Type B pancreatic cell (in vitro differentiated cells): ENCODE results near the gene OR8B12. TPM values are rescaled to one million over a fixed set of nuclear protein-coding genes. Genes with fewer than 3 reads are reported as not detected.
"Not testable (repeated sequence)": the region's sequence is repeated elsewhere in the genome, so short reads cannot be mapped to it uniquely, and the experiment has no call there.

Experiments
- DNase-seq: peaks from one replicate; pipeline ENCODE4 v3.0.0; 2021; ENCODE audit warnings: mixed read lengths; ENCODE audit not compliant: unreplicated experiment; ENCODE audit errors: extremely low spot score
- H3K27ac Mint-ChIP-seq: 2 replicates; pipeline ENCODE4 v1.8.0; 2021; ENCODE audit warnings: mild to moderate bottlenecking, mixed read lengths
- H3K27me3 Mint-ChIP-seq: 2 replicates; pipeline ENCODE4 v1.8.0; 2021; ENCODE audit warnings: mixed read lengths
- H3K36me3 Mint-ChIP-seq: 2 replicates; pipeline ENCODE4 v1.8.0; 2021; ENCODE audit warnings: mixed read lengths
- H3K4me1 Mint-ChIP-seq: one replicate; pipeline ENCODE4 v1.8.0; 2021; ENCODE audit warnings: mixed read lengths; ENCODE audit not compliant: unreplicated experiment
- H3K4me3 Mint-ChIP-seq: 2 replicates; pipeline ENCODE4 v1.8.0; 2021; ENCODE audit warnings: mild to moderate bottlenecking, mixed read lengths
- H3K9me3 Mint-ChIP-seq: 2 replicates; pipeline ENCODE4 v1.8.0; 2021; ENCODE audit warnings: mixed read lengths
- total RNA-seq: library from RNA; stranded (reverse); gene quantifications from 2 replicates; pipeline ENCODE4 v1.2.1, GENCODE V29; 2021; ENCODE audit warnings: low replicate concordance
- TF ChIP-seq, protein P1 (sequence below): fragments of 200-600 bp; sonication (generic); conservative IDR thresholded peaks from 2 replicates; pipeline ENCODE4 v1.5.0; 2021; ENCODE audit warnings: antibody characterized with exemption, mild to moderate bottlenecking

The OR8B12 gene
- total RNA-seq, 1 donor from 2014 or later = not detected

DNA sequence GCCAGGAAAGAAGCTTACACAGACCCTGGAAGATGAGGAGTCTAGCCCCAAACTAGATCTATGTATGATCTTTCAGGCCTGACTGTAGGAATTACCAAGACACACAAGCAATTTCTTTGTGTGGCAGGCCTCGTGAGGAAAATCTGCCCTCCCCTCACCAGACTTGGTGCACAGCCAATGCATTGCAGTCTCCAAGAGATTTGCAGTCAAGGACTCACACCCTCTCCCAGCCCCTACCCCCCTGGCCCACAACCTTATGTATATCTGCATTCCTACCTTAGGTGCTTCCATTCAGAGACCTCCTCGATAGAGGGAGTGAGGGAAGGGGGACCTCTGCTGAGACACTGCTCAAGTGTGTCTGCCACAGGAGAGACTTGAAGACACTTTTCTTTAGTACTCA is 9.8 kb downstream of the OR8B12 start:
- Mint-ChIP-seq H3K36me3 (no peaks in the 10 kb centered on the region), H3K27me3 (no peaks in the 10 kb centered on the region), H3K4me3 (no peak overlapping the region), H3K27ac (no peak overlapping the region), H3K4me1 (peaks cover 5% of the 10 kb centered on the region), H3K9me3 (peaks cover 4% of the 10 kb centered on the region)
- TF ChIP-seq, protein P1, sequence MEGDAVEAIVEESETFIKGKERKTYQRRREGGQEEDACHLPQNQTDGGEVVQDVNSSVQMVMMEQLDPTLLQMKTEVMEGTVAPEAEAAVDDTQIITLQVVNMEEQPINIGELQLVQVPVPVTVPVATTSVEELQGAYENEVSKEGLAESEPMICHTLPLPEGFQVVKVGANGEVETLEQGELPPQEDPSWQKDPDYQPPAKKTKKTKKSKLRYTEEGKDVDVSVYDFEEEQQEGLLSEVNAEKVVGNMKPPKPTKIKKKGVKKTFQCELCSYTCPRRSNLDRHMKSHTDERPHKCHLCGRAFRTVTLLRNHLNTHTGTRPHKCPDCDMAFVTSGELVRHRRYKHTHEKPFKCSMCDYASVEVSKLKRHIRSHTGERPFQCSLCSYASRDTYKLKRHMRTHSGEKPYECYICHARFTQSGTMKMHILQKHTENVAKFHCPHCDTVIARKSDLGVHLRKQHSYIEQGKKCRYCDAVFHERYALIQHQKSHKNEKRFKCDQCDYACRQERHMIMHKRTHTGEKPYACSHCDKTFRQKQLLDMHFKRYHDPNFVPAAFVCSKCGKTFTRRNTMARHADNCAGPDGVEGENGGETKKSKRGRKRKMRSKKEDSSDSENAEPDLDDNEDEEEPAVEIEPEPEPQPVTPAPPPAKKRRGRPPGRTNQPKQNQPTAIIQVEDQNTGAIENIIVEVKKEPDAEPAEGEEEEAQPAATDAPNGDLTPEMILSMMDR = no peak
- no peak for DNase-seq

- DNase-seq = no peak
- Mint-ChIP-seq H3K36me3 (no peaks in the 10 kb centered on the region), H3K27me3 (peaks cover 23% of the 10 kb centered on the region), H3K9me3 (no peaks in the 10 kb centered on the region), H3K4me3 (no peak overlapping the region), H3K4me1 (no peaks in the 10 kb centered on the region), H3K27ac (no peak overlapping the region)
- TF ChIP-seq, protein P1 = no peak
Measured at GRCh38 chr11:124520550-124520854, 23.0 kb downstream of the OR8B12 start.

- no peak for DNase-seq
- Mint-ChIP-seq H3K36me3 (no peaks in the 10 kb centered on the region), H3K4me3 (no peak overlapping the region), H3K9me3 (no peaks in the 10 kb centered on the region), H3K27ac (no peak overlapping the region), H3K4me1 (no peaks in the 10 kb centered on the region), H3K27me3 (peaks cover 23% of the 10 kb centered on the region)
- TF ChIP-seq, protein P1 = no peak
Measured at GRCh38 chr11:124519850-124520549, 23.5 kb downstream of the OR8B12 start.

- Mint-ChIP-seq H3K36me3 (no peaks in the 10 kb centered on the region), H3K4me3 (no peak overlapping the region), H3K27ac (no peak overlapping the region), H3K4me1 (no peaks in the 10 kb centered on the region), H3K9me3 (no peaks in the 10 kb centered on the region), H3K27me3 (peaks cover 20% of the 10 kb centered on the region)
- TF ChIP-seq, protein P1 = no peak
- no peak for DNase-seq
Measured at GRCh38 chr11:124518989-124519451, 24.4 kb downstream of the OR8B12 start.

DNA sequence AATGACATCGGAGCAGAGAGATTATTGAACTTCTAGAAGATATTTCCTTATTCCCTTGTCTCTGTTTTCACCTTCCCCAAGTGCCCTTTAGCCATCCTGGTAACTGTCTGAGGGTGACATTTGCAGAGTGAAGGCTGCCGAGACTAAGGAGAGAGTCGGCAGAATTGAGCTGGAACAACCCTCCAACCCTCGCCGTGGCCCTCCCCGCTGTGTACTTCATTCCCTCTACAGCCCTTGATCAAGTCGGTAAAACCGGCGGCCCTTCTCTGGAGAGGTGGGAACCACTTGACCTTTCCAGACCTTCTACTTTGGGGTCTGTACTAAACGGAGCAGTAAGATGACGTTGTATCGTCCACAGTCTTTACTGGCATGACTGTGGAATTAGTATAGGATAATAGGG is 26.1 kb downstream of the OR8B12 start:
- Mint-ChIP-seq H3K4me3 (no peak overlapping the region), H3K27me3 (peaks cover 23% of the 10 kb centered on the region), H3K9me3 (no peaks in the 10 kb centered on the region), H3K27ac (no peak overlapping the region), H3K36me3 (no peaks in the 10 kb centered on the region), H3K4me1 (no peaks in the 10 kb centered on the region)
- DNase-seq = no peak
- TF ChIP-seq, protein P1 = no peak

GRCh38 chr11:124514675-124515074 is 28.8 kb downstream of the OR8B12 start:
- H3K27ac Mint-ChIP-seq, DNase-seq, H3K9me3 Mint-ChIP-seq, H3K4me1 Mint-ChIP-seq, H3K36me3 Mint-ChIP-seq, H3K4me3 Mint-ChIP-seq: not testable (repeated sequence)
- H3K27me3 Mint-ChIP-seq = peaks cover 26% of the 10 kb centered on the region
